Neural crest cell (in vitro differentiated cells): ENCODE results near the gene ACSF3. TPM values are rescaled to one million over a fixed set of nuclear protein-coding genes. Genes with fewer than 3 reads are reported as not detected.

ENCODE experiments used
- DNase-seq: peaks from one replicate; pipeline ENCODE4 v3.0.0; 2021; ENCODE audit warnings: low read depth, mixed read lengths, low spot score
- H3K27ac Mint-ChIP-seq: one replicate; pipeline ENCODE4 v1.8.0; 2021; ENCODE audit warnings: mild to moderate bottlenecking, mixed read lengths; ENCODE audit not compliant: unreplicated experiment
- H3K27me3 Mint-ChIP-seq: 2 replicates; pipeline ENCODE4 v1.8.0; 2021; ENCODE audit warnings: low read depth, mild to moderate bottlenecking, mixed read lengths
- H3K36me3 Mint-ChIP-seq: 2 replicates; pipeline ENCODE4 v1.8.0; 2021; ENCODE audit warnings: low read depth, mild to moderate bottlenecking, mixed read lengths
- H3K4me1 Mint-ChIP-seq: 2 replicates; pipeline ENCODE4 v1.8.0; 2021; ENCODE audit warnings: mixed read lengths
- H3K4me3 Mint-ChIP-seq: one replicate; pipeline ENCODE4 v1.8.0; 2021; ENCODE audit warnings: mild to moderate bottlenecking, mixed read lengths
- H3K9me3 Mint-ChIP-seq: 2 replicates; pipeline ENCODE4 v1.8.0; 2021; ENCODE audit warnings: mixed read lengths
- total RNA-seq: library from RNA; stranded (reverse); gene quantifications from 2 replicates; pipeline ENCODE4 v1.2.1, GENCODE V29; 2021
- TF ChIP-seq, protein P1 (sequence below): fragments of 200-600 bp; sonication (generic); conservative IDR thresholded peaks from 2 replicates; pipeline ENCODE4 v1.5.0; 2021; ENCODE audit warnings: antibody characterized with exemption, mild to moderate bottlenecking

Gene ACSF3
- total RNA-seq, 1 donor from 2014 or later: 31.0 TPM

DNA sequence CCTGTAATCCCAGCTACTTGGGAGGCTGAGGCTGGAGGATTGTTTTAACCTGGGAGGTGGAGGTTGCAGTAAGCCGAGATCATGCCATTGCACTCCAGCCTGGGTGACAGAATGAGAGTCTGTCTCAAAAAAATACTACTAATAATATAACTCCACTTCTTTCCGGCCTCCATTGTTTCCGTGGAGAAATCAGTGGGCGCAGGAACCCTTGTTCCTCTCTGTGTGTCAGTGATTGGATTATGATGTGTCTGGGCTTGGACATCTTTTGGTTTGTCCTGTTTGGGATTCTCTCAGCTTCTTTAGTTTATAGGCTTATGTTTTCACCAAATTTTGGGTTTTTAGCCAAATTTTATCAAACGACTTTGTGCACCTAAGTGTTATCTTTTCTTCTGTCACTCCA is 36.8 kb downstream of the ACSF3 start:
- no peaks in the 10 kb centered on the region for H3K27me3 Mint-ChIP-seq
- H3K36me3 Mint-ChIP-seq: peaks cover 32% of the 10 kb centered on the region

GRCh38 chr16:89131783-89132182 is 38.1 kb downstream of the ACSF3 start:
- Mint-ChIP-seq H3K36me3 (peaks cover 26% of the 10 kb centered on the region), H3K4me1 (no peaks in the 10 kb centered on the region), H3K4me3 (no peak overlapping the region), H3K27me3 (no peaks in the 10 kb centered on the region), H3K9me3 (peaks cover 12% of the 10 kb centered on the region), H3K27ac (peak overlapping the region; percentile 19)
- DNase-seq: no peak
- TF ChIP-seq, protein P1, sequence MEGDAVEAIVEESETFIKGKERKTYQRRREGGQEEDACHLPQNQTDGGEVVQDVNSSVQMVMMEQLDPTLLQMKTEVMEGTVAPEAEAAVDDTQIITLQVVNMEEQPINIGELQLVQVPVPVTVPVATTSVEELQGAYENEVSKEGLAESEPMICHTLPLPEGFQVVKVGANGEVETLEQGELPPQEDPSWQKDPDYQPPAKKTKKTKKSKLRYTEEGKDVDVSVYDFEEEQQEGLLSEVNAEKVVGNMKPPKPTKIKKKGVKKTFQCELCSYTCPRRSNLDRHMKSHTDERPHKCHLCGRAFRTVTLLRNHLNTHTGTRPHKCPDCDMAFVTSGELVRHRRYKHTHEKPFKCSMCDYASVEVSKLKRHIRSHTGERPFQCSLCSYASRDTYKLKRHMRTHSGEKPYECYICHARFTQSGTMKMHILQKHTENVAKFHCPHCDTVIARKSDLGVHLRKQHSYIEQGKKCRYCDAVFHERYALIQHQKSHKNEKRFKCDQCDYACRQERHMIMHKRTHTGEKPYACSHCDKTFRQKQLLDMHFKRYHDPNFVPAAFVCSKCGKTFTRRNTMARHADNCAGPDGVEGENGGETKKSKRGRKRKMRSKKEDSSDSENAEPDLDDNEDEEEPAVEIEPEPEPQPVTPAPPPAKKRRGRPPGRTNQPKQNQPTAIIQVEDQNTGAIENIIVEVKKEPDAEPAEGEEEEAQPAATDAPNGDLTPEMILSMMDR: no peak

More for the DNA sequence above, 36.8 kb downstream of the ACSF3 start:
- Mint-ChIP-seq H3K27ac (no peak overlapping the region), H3K4me3 (no peak overlapping the region), H3K4me1 (no peaks in the 10 kb centered on the region), H3K9me3 (peaks cover 12% of the 10 kb centered on the region)
- TF ChIP-seq, protein P1: no peak
- DNase-seq: no peak

- Mint-ChIP-seq H3K4me3 (no peak overlapping the region), H3K4me1 (no peaks in the 10 kb centered on the region), H3K27me3 (no peaks in the 10 kb centered on the region), H3K27ac (peak overlapping the region; percentile 19), H3K9me3 (peaks cover 12% of the 10 kb centered on the region), H3K36me3 (peaks cover 26% of the 10 kb centered on the region)
- DNase-seq: no peak
- TF ChIP-seq, protein P1: no peak
Measured at GRCh38 chr16:89132194-89133005, 38.7 kb downstream of the ACSF3 start.

DNA sequence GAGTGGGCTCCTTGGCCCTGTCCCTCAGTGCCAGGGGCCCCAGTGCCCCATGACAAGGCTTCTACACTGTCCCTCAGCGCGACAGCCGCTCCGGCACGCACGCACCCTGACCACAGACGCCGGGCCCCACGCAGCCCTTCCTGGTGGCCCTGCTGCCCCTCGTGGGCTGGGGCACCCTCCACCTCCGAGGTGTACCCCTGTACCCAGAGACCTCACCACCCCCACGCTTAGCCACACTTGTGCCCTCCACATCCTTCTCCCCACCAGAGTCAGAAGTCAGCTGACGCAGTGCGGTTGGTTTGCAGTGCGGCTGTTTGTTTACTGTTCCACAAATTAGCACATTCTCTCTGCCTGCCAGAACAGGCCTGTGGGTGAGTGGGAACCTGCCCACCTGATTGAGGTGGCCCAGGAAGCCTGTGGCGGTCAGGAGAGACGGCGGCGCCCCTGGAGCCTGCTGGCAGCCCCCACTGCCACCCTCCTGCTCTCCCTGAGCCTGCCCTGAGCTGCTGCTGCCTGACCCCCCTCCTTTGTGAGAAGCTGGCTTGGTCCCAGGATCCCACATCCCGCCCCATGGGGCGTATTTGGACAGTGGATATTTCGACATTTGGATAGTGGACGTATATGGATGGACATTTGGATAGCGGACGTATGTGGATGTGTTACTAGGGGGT is 39.9 kb downstream of the ACSF3 start:
- TF ChIP-seq, protein P1: no peak
- H3K4me3 Mint-ChIP-seq: no peak overlapping the region
- no peak for DNase-seq
- peaks cover 25% of the 10 kb centered on the region for H3K36me3 Mint-ChIP-seq
- H3K4me1 Mint-ChIP-seq: no peaks in the 10 kb centered on the region
- no peaks in the 10 kb centered on the region for H3K27me3 Mint-ChIP-seq
- no peak overlapping the region for H3K27ac Mint-ChIP-seq
- H3K9me3 Mint-ChIP-seq: peaks cover 12% of the 10 kb centered on the region

DNA sequence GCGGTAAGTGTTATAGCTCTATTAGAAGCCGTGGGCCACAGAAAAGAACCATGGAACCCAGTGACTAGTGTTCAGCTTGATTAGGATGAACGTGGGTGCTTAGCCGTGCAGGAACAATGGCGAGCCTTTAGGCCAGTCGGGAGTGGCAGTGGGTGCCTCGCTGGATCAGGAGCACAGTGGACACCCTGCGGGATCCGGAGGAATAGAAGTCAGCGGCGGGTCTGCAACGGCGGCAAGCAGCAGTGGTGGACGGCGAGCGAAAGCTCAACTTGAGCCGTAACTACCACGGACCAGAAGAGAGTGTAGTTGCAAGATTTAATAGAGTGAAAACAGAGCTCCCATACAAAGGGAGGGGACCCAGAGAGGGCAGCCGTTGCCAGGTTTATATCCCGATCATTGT is 40.6 kb downstream of the ACSF3 start:
- peak overlapping the region; percentile 31 for H3K27ac Mint-ChIP-seq
- TF ChIP-seq, protein P1: no peak
- H3K27me3 Mint-ChIP-seq: no peaks in the 10 kb centered on the region
- peaks cover 9% of the 10 kb centered on the region for H3K9me3 Mint-ChIP-seq
- peaks cover 18% of the 10 kb centered on the region for H3K36me3 Mint-ChIP-seq
- no peaks in the 10 kb centered on the region for H3K4me1 Mint-ChIP-seq
- H3K4me3 Mint-ChIP-seq: no peak overlapping the region
- no peak for DNase-seq
